Thyroid gland (tissue), 4 donors: ENCODE results near the gene PHIP. TPM values are rescaled to one million over a fixed set of nuclear protein-coding genes. Genes with fewer than 3 reads are reported as not detected.

Experiments
- DNase-seq, 2 donors: peaks; one replicate each; pipeline ENCODE4 v3.0.0-alpha.2; 2019
- H3K27ac ChIP-seq, 3 donors: fragments of 200-600 bp; sonication (generic); 1 replicate in 2 of 3; 2 replicates in 1 of 3; pipeline ENCODE4 v1.5.1; 2016 to 2019; ENCODE audit warnings: mild to moderate bottlenecking in 1 of 3, moderate library complexity in 1 of 3
- H3K27me3 ChIP-seq: fragments of 200-600 bp; sonication (generic); one replicate; pipeline ENCODE4 v1.5.1; 2019
- H3K36me3 ChIP-seq, 2 donors: fragments of 200-600 bp; sonication (generic); one replicate each; pipeline ENCODE4 v1.5.1; 2016 to 2019
- H3K4me1 ChIP-seq, 2 donors: fragments of 200-600 bp; sonication (generic); one replicate each; pipeline ENCODE4 v1.5.1; 2017 to 2019
- H3K4me3 ChIP-seq, 3 donors: fragments of 200-600 bp; sonication (generic); replicated peaks in 1 of 3; 1 replicate in 2 of 3; 2 replicates in 1 of 3; pipeline ENCODE4 v1.5.1; 2016; ENCODE audit warnings: mild to moderate bottlenecking in 1 of 3
- H3K9me3 ChIP-seq: fragments of 200-600 bp; sonication (generic); one replicate; pipeline ENCODE4 v1.5.1; 2017
- CTCF ChIP-seq, 6 experiments: fragments of 200-600 bp in 3 of 6; fragments of 450-650 bp in 3 of 6; sonication (generic) in 3 of 6; IDR thresholded peaks; one replicate each; pipeline ENCODE4 v1.5.1; 2016 to 2019; ENCODE audit warnings: antibody characterized with exemption in 6 of 6, mild to moderate bottlenecking in 2 of 6, inconsistent platforms in 1 of 6, moderate library complexity in 1 of 6
- POLR2A ChIP-seq, 2 donors: fragments of 450-650 bp; IDR thresholded peaks; one replicate each; pipeline ENCODE4 v1.6.1; 2017; ENCODE audit warnings: antibody characterized with exemption in 2 of 2, mild to moderate bottlenecking in 2 of 2, moderate library complexity in 1 of 2
- WGBS, 2 donors: methylation state at CpG; one replicate each; pipeline ENCODE4 v1.1.5; 2017; 5-methylcytosine and 5-hydroxymethylcytosine counted together
- intact Hi-C: fragments of 100-400 bp; cut with DNase I; formaldehyde crosslinking; loops from one replicate; pipeline ENCODE4 v1.15.1; 2023
- total RNA-seq, 4 donors: library from RNA; depleted of rRNA; stranded (reverse); fragments of >200 nt; gene quantifications; one replicate each; pipeline ENCODE4 v1.2.3, GENCODE V29; 2016

PHIP gene
- total RNA-seq, 4 donors from 2014 or later: 28.0 to 45.9 (median 35.4) TPM

GRCh38 chr6:79070206-79070825, 7.7 kb downstream of the PHIP start:
- WGBS, 2 donors: 82 to 85% methylated on average over 5 of the region's 5 CpGs
- TF ChIP-seq CTCF (IDR thresholded peaks at IDR 0.05): no peak
- TF ChIP-seq POLR2A (IDR thresholded peaks at IDR 0.05): no peak
- Histone ChIP-seq H3K27me3 (no peaks in the 10 kb centered on the region), H3K4me1 (peaks cover 6 to 13% of the 10 kb centered on the region in 2 donors), H3K36me3 (no peaks in the 10 kb centered on the region), H3K27ac (no peak overlapping the region), H3K9me3 (no peaks in the 10 kb centered on the region), H3K4me3 (no peak overlapping the region)
- intact Hi-C loops: no loop called here
- no peak for DNase-seq

- Histone ChIP-seq H3K4me1 (peaks cover 3 to 8% of the 10 kb centered on the region in 2 donors), H3K4me3 (no peak overlapping the region), H3K27ac (no peak overlapping the region), H3K9me3 (no peaks in the 10 kb centered on the region), H3K36me3 (no peaks in the 10 kb centered on the region), H3K27me3 (no peaks in the 10 kb centered on the region)
- TF ChIP-seq POLR2A (IDR thresholded peaks at IDR 0.05): no peak
- no peak for TF ChIP-seq CTCF (IDR thresholded peaks at IDR 0.05)
- intact Hi-C loops: no loop called here
- no peak for DNase-seq
- WGBS, 2 donors: 92 to 95% methylated on average over 4 of the region's 4 CpGs
Measured at GRCh38 chr6:79066828-79067227, 11.2 kb downstream of the PHIP start.

- intact Hi-C loops: no loop called here
- TF ChIP-seq POLR2A (IDR thresholded peaks at IDR 0.05): no peak
- TF ChIP-seq CTCF (IDR thresholded peaks at IDR 0.05): no peak
- DNase-seq: no peak
- peaks cover 3 to 8% of the 10 kb centered on the region in 2 donors for H3K4me1 ChIP-seq
- no peak overlapping the region for H3K27ac ChIP-seq
- no peak overlapping the region for H3K4me3 ChIP-seq
- no peaks in the 10 kb centered on the region for H3K9me3 ChIP-seq
- H3K36me3 ChIP-seq: no peaks in the 10 kb centered on the region
- no peaks in the 10 kb centered on the region for H3K27me3 ChIP-seq
Measured at GRCh38 chr6:79066330-79066729, 11.7 kb downstream of the PHIP start.

- WGBS, 2 donors: 77 to 84% methylated on average over 2 of the region's 2 CpGs
- H3K9me3 ChIP-seq: no peaks in the 10 kb centered on the region
- TF ChIP-seq CTCF (IDR thresholded peaks at IDR 0.05) (no peak), POLR2A (IDR thresholded peaks at IDR 0.05) (no peak)
- peaks cover 0 to 8% of the 10 kb centered on the region in 2 donors for H3K4me1 ChIP-seq
- no peak overlapping the region for H3K4me3 ChIP-seq
- intact Hi-C loops: no loop called here
- peaks cover 2 to 4% of the 10 kb centered on the region in 2 donors for H3K36me3 ChIP-seq
- no peak for DNase-seq
- H3K27ac ChIP-seq: no peak overlapping the region
- H3K27me3 ChIP-seq: no peaks in the 10 kb centered on the region
Measured at GRCh38 chr6:79065232-79065631, 12.8 kb downstream of the PHIP start.

GRCh38 chr6:79064635-79065034, 13.4 kb downstream of the PHIP start:
- peaks cover 0 to 8% of the 10 kb centered on the region in 2 donors for H3K4me1 ChIP-seq
- DNase-seq: no peak
- no peaks in the 10 kb centered on the region for H3K27me3 ChIP-seq
- no peak overlapping the region for H3K27ac ChIP-seq
- TF ChIP-seq CTCF (IDR thresholded peaks at IDR 0.05) (no peak), POLR2A (IDR thresholded peaks at IDR 0.05) (no peak)
- H3K4me3 ChIP-seq: no peak overlapping the region
- intact Hi-C loops: no loop called here
- no peaks in the 10 kb centered on the region for H3K9me3 ChIP-seq
- peaks cover 6 to 8% of the 10 kb centered on the region in 2 donors for H3K36me3 ChIP-seq
